GM12873 (cell line): ENCODE results near the gene KCNH2.

ENCODE experiments used
- TF ChIP-seq, protein P1 (sequence below): IDR thresholded peaks from 2 replicates; pipeline ENCODE4 v1.5.1; 2012; ENCODE audit warnings: low read depth, mild to moderate bottlenecking, moderate library complexity, low read length, control low read depth; ENCODE audit not compliant: insufficient read depth; ENCODE audit errors: missing control alignments

The KCNH2 gene, protein sequence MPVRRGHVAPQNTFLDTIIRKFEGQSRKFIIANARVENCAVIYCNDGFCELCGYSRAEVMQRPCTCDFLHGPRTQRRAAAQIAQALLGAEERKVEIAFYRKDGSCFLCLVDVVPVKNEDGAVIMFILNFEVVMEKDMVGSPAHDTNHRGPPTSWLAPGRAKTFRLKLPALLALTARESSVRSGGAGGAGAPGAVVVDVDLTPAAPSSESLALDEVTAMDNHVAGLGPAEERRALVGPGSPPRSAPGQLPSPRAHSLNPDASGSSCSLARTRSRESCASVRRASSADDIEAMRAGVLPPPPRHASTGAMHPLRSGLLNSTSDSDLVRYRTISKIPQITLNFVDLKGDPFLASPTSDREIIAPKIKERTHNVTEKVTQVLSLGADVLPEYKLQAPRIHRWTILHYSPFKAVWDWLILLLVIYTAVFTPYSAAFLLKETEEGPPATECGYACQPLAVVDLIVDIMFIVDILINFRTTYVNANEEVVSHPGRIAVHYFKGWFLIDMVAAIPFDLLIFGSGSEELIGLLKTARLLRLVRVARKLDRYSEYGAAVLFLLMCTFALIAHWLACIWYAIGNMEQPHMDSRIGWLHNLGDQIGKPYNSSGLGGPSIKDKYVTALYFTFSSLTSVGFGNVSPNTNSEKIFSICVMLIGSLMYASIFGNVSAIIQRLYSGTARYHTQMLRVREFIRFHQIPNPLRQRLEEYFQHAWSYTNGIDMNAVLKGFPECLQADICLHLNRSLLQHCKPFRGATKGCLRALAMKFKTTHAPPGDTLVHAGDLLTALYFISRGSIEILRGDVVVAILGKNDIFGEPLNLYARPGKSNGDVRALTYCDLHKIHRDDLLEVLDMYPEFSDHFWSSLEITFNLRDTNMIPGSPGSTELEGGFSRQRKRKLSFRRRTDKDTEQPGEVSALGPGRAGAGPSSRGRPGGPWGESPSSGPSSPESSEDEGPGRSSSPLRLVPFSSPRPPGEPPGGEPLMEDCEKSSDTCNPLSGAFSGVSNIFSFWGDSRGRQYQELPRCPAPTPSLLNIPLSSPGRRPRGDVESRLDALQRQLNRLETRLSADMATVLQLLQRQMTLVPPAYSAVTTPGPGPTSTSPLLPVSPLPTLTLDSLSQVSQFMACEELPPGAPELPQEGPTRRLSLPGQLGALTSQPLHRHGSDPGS

DNA sequence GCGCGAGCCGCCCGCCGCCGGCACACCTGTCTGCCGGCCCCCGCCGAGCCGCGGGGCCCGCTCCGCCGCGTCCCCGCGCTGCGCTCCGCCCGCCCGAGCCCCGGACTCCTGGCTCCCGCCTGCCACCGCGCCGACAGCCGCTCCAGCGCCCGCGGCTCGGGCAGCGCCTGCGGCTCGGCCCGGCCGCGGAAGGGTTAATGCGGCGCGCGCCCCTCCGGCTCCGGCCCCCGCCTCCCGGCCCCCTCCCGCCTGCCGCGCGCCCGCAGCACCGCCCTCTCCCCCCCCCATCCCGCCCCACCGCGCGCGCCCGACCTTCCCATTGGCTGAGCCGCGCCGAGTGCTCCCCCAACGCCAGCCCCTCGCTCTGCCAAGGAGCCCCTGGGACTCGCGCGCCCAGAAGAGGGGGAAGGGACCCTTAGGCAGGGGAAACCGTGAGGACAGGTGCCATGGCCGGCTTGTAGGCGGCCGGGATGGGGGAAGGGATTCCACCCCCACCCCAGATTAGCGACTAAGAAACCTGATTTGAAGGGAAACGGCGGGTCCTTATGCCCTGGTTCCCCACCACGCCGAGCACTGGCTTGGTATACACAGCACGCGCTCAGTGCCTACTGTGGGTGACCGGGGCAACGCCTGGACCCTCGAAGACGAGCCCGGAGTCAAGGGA is at the start of gene KCNH2:
Gene KCNH2 (minus strand): TSS at position 196 of the 664 bp plus-strand sequence. CDS start 408 bp downstream, outside the sequence.
- TF ChIP-seq, protein P1, sequence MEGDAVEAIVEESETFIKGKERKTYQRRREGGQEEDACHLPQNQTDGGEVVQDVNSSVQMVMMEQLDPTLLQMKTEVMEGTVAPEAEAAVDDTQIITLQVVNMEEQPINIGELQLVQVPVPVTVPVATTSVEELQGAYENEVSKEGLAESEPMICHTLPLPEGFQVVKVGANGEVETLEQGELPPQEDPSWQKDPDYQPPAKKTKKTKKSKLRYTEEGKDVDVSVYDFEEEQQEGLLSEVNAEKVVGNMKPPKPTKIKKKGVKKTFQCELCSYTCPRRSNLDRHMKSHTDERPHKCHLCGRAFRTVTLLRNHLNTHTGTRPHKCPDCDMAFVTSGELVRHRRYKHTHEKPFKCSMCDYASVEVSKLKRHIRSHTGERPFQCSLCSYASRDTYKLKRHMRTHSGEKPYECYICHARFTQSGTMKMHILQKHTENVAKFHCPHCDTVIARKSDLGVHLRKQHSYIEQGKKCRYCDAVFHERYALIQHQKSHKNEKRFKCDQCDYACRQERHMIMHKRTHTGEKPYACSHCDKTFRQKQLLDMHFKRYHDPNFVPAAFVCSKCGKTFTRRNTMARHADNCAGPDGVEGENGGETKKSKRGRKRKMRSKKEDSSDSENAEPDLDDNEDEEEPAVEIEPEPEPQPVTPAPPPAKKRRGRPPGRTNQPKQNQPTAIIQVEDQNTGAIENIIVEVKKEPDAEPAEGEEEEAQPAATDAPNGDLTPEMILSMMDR, result no peak

DNA sequence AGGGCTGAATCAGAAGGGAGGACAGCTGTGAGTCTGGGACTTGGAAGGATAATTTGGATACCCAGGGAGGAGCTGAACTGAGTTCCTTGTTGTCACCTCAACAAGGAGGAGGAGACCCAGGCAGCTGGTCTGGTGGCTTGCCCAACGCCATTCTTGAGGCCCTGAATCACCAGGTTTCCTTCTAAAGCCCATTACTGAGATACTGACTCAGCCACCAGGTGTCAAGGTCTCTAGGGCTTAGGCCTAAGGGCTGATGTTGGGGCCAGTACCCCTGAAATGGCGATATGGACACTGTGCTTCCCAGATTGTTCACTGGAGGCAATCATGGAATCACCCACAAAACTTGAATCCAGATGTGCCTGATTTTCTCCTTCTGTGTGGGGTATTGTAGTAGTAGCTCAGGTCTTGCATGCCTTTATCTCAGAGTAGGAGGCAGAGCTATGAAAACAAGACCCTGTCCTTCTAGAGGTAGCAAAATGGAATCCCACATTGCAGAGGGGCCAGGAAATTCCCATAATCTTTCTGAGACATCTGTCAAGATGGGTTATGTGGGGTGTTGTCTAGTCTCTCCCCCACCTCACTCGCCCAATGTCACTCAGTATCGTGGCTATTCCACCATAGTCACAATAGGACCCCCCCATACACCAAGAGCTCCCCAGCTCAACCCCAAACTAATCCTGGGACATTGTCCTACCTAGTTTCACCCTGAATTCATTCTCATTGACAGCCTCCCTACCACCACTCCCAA is 48.0 kb upstream of the KCNH2 start:
- TF ChIP-seq, protein P1, result no peak

DNA sequence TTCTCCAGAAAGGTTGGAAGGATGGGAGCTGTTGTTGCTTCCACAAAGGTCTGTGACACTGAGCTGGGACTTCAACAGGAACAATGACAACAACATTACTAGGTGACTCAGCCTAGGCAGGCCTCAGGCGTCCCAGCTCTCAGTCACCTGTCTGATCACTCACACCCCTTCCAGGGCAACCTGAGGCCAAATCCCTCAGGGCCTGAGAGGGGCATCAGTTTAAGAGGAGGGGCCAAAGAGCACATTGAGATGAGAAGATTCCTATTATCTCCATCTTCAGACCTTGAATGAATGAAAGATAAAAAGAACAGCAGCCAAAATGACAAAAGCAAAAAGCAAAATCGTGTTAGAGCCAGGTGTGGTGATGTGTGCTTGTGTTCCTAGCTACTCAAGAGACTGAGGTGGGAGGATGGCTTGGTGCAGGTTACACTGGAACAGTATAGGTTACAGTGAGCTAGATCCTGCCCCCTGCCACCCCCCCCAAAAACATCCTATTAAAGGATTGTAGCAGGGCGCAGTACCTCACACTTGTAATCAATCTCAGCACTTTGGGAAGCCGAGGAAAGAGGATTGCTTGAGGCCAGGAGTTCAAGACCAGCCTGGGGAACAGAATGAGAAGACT is 46.4 kb upstream of the KCNH2 start, which contains the start of gene ATG9B:
Gene ATG9B (minus strand): TSS at position 60 of the 622 bp plus-strand sequence. CDS start 71 bp downstream, outside the sequence.
- TF ChIP-seq, protein P1, result no peak

GRCh38 chr7:151023232-151023631 is 45.1 kb upstream of the KCNH2 start:
- TF ChIP-seq, protein P1, result no peak

DNA sequence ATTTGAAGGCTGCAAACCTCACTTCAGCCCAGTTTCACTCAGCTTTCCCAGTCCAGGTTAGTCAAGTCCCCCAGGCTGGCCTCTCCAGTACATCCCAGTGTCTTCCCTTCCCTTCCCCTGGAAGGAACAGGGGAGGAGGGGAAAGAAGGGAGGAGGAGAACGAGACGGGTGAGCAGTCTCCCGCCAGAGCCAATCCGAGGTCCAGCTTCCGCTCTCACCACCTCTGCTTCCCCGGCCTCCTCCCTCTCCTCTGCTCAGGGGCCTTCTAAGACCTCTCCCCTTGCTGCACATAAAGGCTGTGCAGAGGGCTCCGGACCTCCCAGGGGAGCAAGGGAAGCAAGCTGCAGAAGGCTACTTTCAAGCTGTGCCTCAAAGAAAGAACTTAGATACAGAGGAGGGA is 42.1 kb upstream of the KCNH2 start:
- TF ChIP-seq, protein P1, result no peak

DNA sequence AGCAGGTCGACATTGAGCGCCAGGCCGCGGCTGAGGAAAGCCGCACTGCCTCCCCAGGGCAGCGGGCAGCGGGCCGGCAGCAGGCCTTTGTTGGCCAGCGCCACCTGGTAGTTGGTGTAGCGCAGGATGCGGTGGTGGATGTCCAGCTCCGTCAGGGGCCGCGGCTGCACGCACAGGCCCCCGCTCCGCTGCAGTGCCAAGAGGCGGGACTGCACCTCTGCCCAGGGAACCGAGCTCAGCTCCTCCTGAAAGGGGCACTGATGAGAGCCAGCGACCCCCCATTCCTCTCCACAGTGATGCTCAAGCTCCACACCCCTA is 41.0 kb upstream of the KCNH2 start:
- TF ChIP-seq, protein P1, result no peak
